Measurements from ENCODE around the gene TMEM86B.

- no peak for TF ChIP-seq CTCF (IDR thresholded peaks at IDR 0.05)
- TF ChIP-seq CHD2 (IDR thresholded peaks at IDR 0.05; ENCODE audit: low read length, partially characterized antibody) = no peak
- no peak for TF ChIP-seq EP300 (IDR thresholded peaks at IDR 0.05; ENCODE audit: borderline replicate concordance in 1 of 2, low read depth in 1 of 2, low read length in 1 of 2)
- TF ChIP-seq MAX (IDR thresholded peaks at IDR 0.05; ENCODE audit: low read depth) = no peak
- TF ChIP-seq POLR2AphosphoS5 (IDR thresholded peaks at IDR 0.05; ENCODE audit: low read depth, low read length) = no peak
- no peak for TF ChIP-seq RCOR1 (IDR thresholded peaks at IDR 0.05; ENCODE audit: low read length)
- no peak for TF ChIP-seq RXRA (IDR thresholded peaks at IDR 0.05; ENCODE audit: borderline replicate concordance, low read depth)
- TF ChIP-seq EZH2phosphoT487 (IDR thresholded peaks at IDR 0.05; ENCODE audit: borderline replicate concordance, low read depth) = no peak
- TF ChIP-seq FOSL2 (IDR thresholded peaks at IDR 0.05; ENCODE audit: borderline replicate concordance, low read depth) = no peak
These were observed 48.3 kb upstream of the TMEM86B start for GRCh38 chr19:55276720-55277430.
